DND-41 (cell line): ENCODE results near the gene AQP9.

Source experiments
- ATAC-seq: fragments of 200-7000 bp; cut with Tn5 transposase; 3 replicates; pipeline ENCODE4 v1.9.1; 2021; ENCODE audit warnings: low read depth; ENCODE audit not compliant: insufficient read depth
- DNase-seq: peaks from one replicate; pipeline ENCODE4 v3.0.0-alpha.2; 2020
- H2AFZ ChIP-seq: 2 replicates; pipeline ENCODE4 v1.6.0; 2012; ENCODE audit warnings: low read depth, low read length
- H3K27ac ChIP-seq: 2 replicates; pipeline ENCODE4 v1.5.1; 2012; ENCODE audit warnings: low read length, inconsistent platforms
- H3K27me3 ChIP-seq: fragments of 200-600 bp; sonication (generic); 2 replicates; pipeline ENCODE4 v1.6.0; 2012; ENCODE audit warnings: low read length, mild to moderate bottlenecking, inconsistent platforms; ENCODE audit not compliant: insufficient read depth, poor library complexity
- H3K36me3 ChIP-seq: 2 replicates; pipeline ENCODE4 v1.5.1; 2012; ENCODE audit warnings: low read length, inconsistent platforms; ENCODE audit not compliant: insufficient read depth
- H3K4me1 ChIP-seq: 2 replicates; pipeline ENCODE4 v1.5.1; 2012; ENCODE audit warnings: mild to moderate bottlenecking, low read length; ENCODE audit not compliant: insufficient read depth
- H3K4me2 ChIP-seq: 2 replicates; pipeline ENCODE4 v1.6.0; 2012; ENCODE audit warnings: mild to moderate bottlenecking, moderate library complexity, low read length, inconsistent platforms; ENCODE audit not compliant: insufficient read depth
- H3K4me3 ChIP-seq, 2 experiments: fragments of 200-600 bp in 1 of 2; shearing (Covaris generic) in 1 of 2; 2 replicates each; pipeline ENCODE4 v1.5.1; 2012 to 2016; ENCODE audit warnings: inconsistent platforms in 2 of 2, low read length in 2 of 2, mild to moderate bottlenecking in 2 of 2, low read depth in 1 of 2, moderate library complexity in 1 of 2
- H3K79me2 ChIP-seq: 2 replicates; pipeline ENCODE4 v1.6.0; 2012; ENCODE audit warnings: low read length, inconsistent platforms; ENCODE audit not compliant: insufficient read depth
- H3K9ac ChIP-seq: 2 replicates; pipeline ENCODE4 v1.6.0; 2012; ENCODE audit warnings: low read depth, mild to moderate bottlenecking, inconsistent platforms, low read length, moderate library complexity
- H3K9me3 ChIP-seq: 2 replicates; pipeline ENCODE4 v1.5.1; 2012; ENCODE audit warnings: low read length, moderate library complexity, mild to moderate bottlenecking, inconsistent platforms; ENCODE audit not compliant: insufficient read depth, severe bottlenecking
- H4K20me1 ChIP-seq: 2 replicates; pipeline ENCODE4 v1.6.0; 2012; ENCODE audit warnings: low read length; ENCODE audit not compliant: insufficient read depth
- CTCF ChIP-seq: IDR thresholded peaks from 2 replicates; pipeline ENCODE4 v1.5.1; 2012; ENCODE audit warnings: borderline replicate concordance, low read length, moderate library complexity, mild to moderate bottlenecking; ENCODE audit not compliant: poor library complexity, severe bottlenecking; ENCODE audit errors: extremely low read depth
- EZH2 ChIP-seq: IDR thresholded peaks from 3 replicates; pipeline ENCODE4 v1.6.1; 2012; ENCODE audit warnings: borderline replicate concordance, low read depth, mild to moderate bottlenecking, moderate library complexity, low read length, inconsistent platforms; ENCODE audit not compliant: severe bottlenecking

Gene AQP9

GRCh38 chr15:58169934-58170333, 31.8 kb downstream of the AQP9 start:
- ATAC-seq (no peak), DNase-seq (no peak)
- no peak overlapping the region for H3K4me3 ChIP-seq
- TF ChIP-seq EZH2 (no peak), CTCF (no peak)
- H3K27me3 ChIP-seq, result peaks cover 17% of the 10 kb centered on the region
- no peaks in the 10 kb centered on the region for H4K20me1 ChIP-seq
- H3K9ac ChIP-seq, result no peak overlapping the region
- H3K9me3 ChIP-seq, result no peaks in the 10 kb centered on the region
- H3K4me1 ChIP-seq, result no peaks in the 10 kb centered on the region
- H3K36me3 ChIP-seq, result no peaks in the 10 kb centered on the region
- no peak overlapping the region for H2AFZ ChIP-seq
- H3K27ac ChIP-seq, result no peak overlapping the region
- no peaks in the 10 kb centered on the region for H3K79me2 ChIP-seq
- H3K4me2 ChIP-seq, result no peak overlapping the region

GRCh38 chr15:58171476-58172061, 33.4 kb downstream of the AQP9 start:
- H3K4me2 ChIP-seq, result no peak overlapping the region
- ATAC-seq, result no peak
- H3K36me3 ChIP-seq, result no peaks in the 10 kb centered on the region
- no peaks in the 10 kb centered on the region for H3K79me2 ChIP-seq
- H3K9me3 ChIP-seq, result no peaks in the 10 kb centered on the region
- H3K4me3 ChIP-seq, result no peak overlapping the region
- no peaks in the 10 kb centered on the region for H4K20me1 ChIP-seq
- H3K4me1 ChIP-seq, result no peaks in the 10 kb centered on the region
- DNase-seq, result no peak
- H3K27me3 ChIP-seq, result peaks cover 11% of the 10 kb centered on the region
- H3K27ac ChIP-seq, result no peak overlapping the region
- no peak overlapping the region for H3K9ac ChIP-seq
- TF ChIP-seq EZH2 (no peak), CTCF (no peak)
- H2AFZ ChIP-seq, result no peak overlapping the region

GRCh38 chr15:58174709-58175108, 36.5 kb downstream of the AQP9 start:
- no peaks in the 10 kb centered on the region for H4K20me1 ChIP-seq
- no peak overlapping the region for H3K9ac ChIP-seq
- no peak overlapping the region for H3K27ac ChIP-seq
- no peak overlapping the region for H2AFZ ChIP-seq
- H3K4me1 ChIP-seq, result no peaks in the 10 kb centered on the region
- H3K27me3 ChIP-seq, result peaks cover 7% of the 10 kb centered on the region
- DNase-seq (no peak), ATAC-seq (no peak)
- no peaks in the 10 kb centered on the region for H3K36me3 ChIP-seq
- H3K4me2 ChIP-seq, result no peak overlapping the region
- no peaks in the 10 kb centered on the region for H3K9me3 ChIP-seq
- TF ChIP-seq EZH2, result no peak
- TF ChIP-seq CTCF, result no peak
- H3K4me3 ChIP-seq, result no peak overlapping the region
- H3K79me2 ChIP-seq, result no peaks in the 10 kb centered on the region
